Measurements from ENCODE around the gene SSU72. TPM values are rescaled to one million over a fixed set of nuclear protein-coding genes. Genes with fewer than 3 reads are reported as not detected.
A peak's percentile ranks its signal among the peaks of the same experiment; 100 is the strongest.

The SSU72 gene
- 82.5 and 94.1 TPM in 2 replicates for total RNA-seq (ENCODE audit: low replicate concordance)

DNA sequence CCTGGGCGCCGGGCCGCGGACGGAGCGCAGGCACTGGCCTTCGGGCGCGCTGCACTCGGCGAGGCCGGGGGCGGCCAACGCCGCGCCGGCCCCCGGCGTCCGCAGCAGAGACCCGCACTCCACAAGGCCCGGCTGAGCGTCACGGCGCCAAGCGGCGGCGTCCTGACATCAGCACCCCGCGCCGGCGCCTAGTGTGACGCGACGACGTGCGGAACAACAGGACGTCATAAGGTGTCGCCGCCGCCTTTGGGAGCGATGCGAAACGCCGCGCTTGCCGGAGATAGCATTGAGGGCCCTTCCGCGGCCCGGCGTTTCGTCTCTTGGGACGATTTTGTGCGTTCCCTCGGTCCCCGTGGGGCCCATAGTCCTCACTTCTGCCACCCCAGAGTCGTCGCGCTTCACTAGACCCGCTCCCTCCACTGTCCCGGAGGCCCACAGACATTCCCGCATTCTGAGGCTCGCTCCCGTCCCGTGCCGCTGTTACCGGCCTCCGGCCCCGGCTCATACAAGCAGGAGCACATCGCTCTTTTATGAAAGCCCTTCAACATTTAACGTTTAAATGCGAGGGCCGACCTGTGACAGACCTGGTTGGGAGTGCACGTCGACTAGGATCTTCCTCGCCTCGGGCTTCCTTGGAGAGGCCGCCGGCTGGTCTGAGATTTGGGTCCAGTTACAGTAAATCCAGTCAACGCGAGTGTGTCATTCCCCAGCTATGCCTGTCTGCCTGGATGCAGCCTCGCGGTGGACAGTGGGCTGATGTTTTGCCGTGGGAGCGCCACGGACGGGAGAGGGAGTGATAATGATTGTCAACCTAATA lies at the start of gene SSU72:
SSU72 (minus strand) TSS at position 143 of the 817 bp plus-strand sequence. CDS start 306 bp downstream, outside the sequence.
- Histone ChIP-seq H3K9ac (peak within 1 kb of the TSS; percentile 97), H3F3A (ENCODE audit: low read depth) (peaks cover 25% of the 10 kb centered on the region), H3K4me3 (peak within 1 kb of the TSS; percentile 100), H3K36me3 (no peaks in the 10 kb centered on the region), H3K27ac (peak within 1 kb of the TSS; percentile 97), H4K20me1 (ENCODE audit: low read depth) (peaks cover 38% of the 10 kb centered on the region), H3K4me1 (peaks cover 4% of the 10 kb centered on the region), H2AFZ (replicated peaks) (peak within 1 kb of the TSS; percentile 92), H3K27me3 (peaks cover 17% of the 10 kb centered on the region), H3K9me3 (ENCODE audit: low read depth) (no peaks in the 10 kb centered on the region), H3K4me2 (peak within 1 kb of the TSS; percentile 100), H3K79me2 (ENCODE audit: low read depth) (peaks cover 51% of the 10 kb centered on the region)
- Mint-ChIP-seq H3K9me3 (no peaks in the 10 kb centered on the region), H3K36me3 (peaks cover 9% of the 10 kb centered on the region), H3K27me3 (ENCODE audit: insufficient read depth, low read depth) (peaks cover 8% of the 10 kb centered on the region), H3K4me3 (peak within 1 kb of the TSS; percentile 99), H3K4me1 (peaks cover 18% of the 10 kb centered on the region), H3K27ac (peak within 1 kb of the TSS; percentile 98)
- DNase-seq (ENCODE audit: low spot score): peak; percentile 98
- TF ChIP-seq EZH2 (IDR thresholded peaks at IDR 0.05) (no peak), EZH2phosphoT487 (IDR thresholded peaks at IDR 0.05) (no peak), CTCF (IDR thresholded peaks at IDR 0.05) (no peak)

GRCh38 chr1:1623631-1624442 lies 49.2 kb upstream of the SSU72 start:
- no peaks in the 10 kb centered on the region for H3K9me3 Mint-ChIP-seq
- Histone ChIP-seq H3K79me2 (ENCODE audit: low read depth) (no peaks in the 10 kb centered on the region), H2AFZ (replicated peaks) (no peak overlapping the region), H3K4me1 (no peaks in the 10 kb centered on the region), H3F3A (ENCODE audit: low read depth) (no peaks in the 10 kb centered on the region), H3K9me3 (ENCODE audit: low read depth) (no peaks in the 10 kb centered on the region), H3K9ac (no peak overlapping the region), H3K27me3 (peaks cover 2% of the 10 kb centered on the region), H3K27ac (no peak overlapping the region), H4K20me1 (ENCODE audit: low read depth) (peaks cover 21% of the 10 kb centered on the region), H3K4me2 (no peak overlapping the region), H3K4me3 (no peak overlapping the region), H3K36me3 (no peaks in the 10 kb centered on the region)
- H3K27me3 Mint-ChIP-seq (ENCODE audit: insufficient read depth, low read depth): peaks cover 3% of the 10 kb centered on the region
- no peak for DNase-seq (ENCODE audit: low spot score)
- peaks cover 8% of the 10 kb centered on the region for H3K4me1 Mint-ChIP-seq
- H3K27ac Mint-ChIP-seq: no peak overlapping the region
- TF ChIP-seq CTCF (IDR thresholded peaks at IDR 0.05) (no peak), EZH2 (IDR thresholded peaks at IDR 0.05) (no peak), EZH2phosphoT487 (IDR thresholded peaks at IDR 0.05) (no peak)
- H3K36me3 Mint-ChIP-seq: peaks cover 1% of the 10 kb centered on the region
- H3K4me3 Mint-ChIP-seq: no peak overlapping the region

GRCh38 chr1:1623181-1623630 lies 48.5 kb upstream of the SSU72 start:
- Histone ChIP-seq H3K36me3 (no peaks in the 10 kb centered on the region), H3F3A (ENCODE audit: low read depth) (no peaks in the 10 kb centered on the region), H4K20me1 (ENCODE audit: low read depth) (peaks cover 21% of the 10 kb centered on the region), H3K4me2 (no peak overlapping the region), H3K27me3 (no peaks in the 10 kb centered on the region), H3K27ac (no peak overlapping the region), H3K79me2 (ENCODE audit: low read depth) (no peaks in the 10 kb centered on the region), H3K4me1 (no peaks in the 10 kb centered on the region), H3K9me3 (ENCODE audit: low read depth) (no peaks in the 10 kb centered on the region), H2AFZ (replicated peaks) (no peak overlapping the region), H3K9ac (no peak overlapping the region), H3K4me3 (no peak overlapping the region)
- H3K27me3 Mint-ChIP-seq (ENCODE audit: insufficient read depth, low read depth): peaks cover 2% of the 10 kb centered on the region
- H3K36me3 Mint-ChIP-seq: peaks cover 1% of the 10 kb centered on the region
- peaks cover 8% of the 10 kb centered on the region for H3K4me1 Mint-ChIP-seq
- DNase-seq (ENCODE audit: low spot score): no peak
- H3K27ac Mint-ChIP-seq: no peak overlapping the region
- TF ChIP-seq EZH2phosphoT487 (IDR thresholded peaks at IDR 0.05): no peak
- no peak for TF ChIP-seq CTCF (IDR thresholded peaks at IDR 0.05)
- no peak for TF ChIP-seq EZH2 (IDR thresholded peaks at IDR 0.05)
- no peaks in the 10 kb centered on the region for H3K9me3 Mint-ChIP-seq
- no peak overlapping the region for H3K4me3 Mint-ChIP-seq

Measured in neural progenitor cell (in vitro differentiated cells).